Naive thymus-derived CD4-positive, alpha-beta T cell (primary cell): ENCODE results near the gene C1QC. TPM values are rescaled to one million over a fixed set of nuclear protein-coding genes. Genes with fewer than 3 reads are reported as not detected.
"Not testable (repeated sequence)": the region's sequence is repeated elsewhere in the genome, so short reads cannot be mapped to it uniquely, and the experiment has no call there.

Experiments
- ATAC-seq: fragments of 150-1000 bp; cut with Tn5 transposase; 2 replicates; pipeline ENCODE4 v1.10.0; 2021; ENCODE audit warnings: mild to moderate bottlenecking, moderate library complexity
- CTCF ChIA-PET: fragments of 350-600 bp; sonication (Branson Sonifier 250); formaldehyde crosslinking; loops from one replicate; lab custom pipeline; 2021; ENCODE audit warnings: antibody characterized with exemption; lab: Charles Lee
- POLR2A ChIA-PET: fragments of 350-600 bp; sonication (Branson Sonifier 250); formaldehyde crosslinking; loops from one replicate; lab custom pipeline; 2021; ENCODE audit warnings: antibody characterized with exemption, inconsistent platforms; lab: Charles Lee
- DNase-seq, 9 donors: peaks; one replicate each; pipeline versions ENCODE4 v3.0.0 to v3.0.0-alpha.2; 2020 to 2022; ENCODE audit warnings: mixed read lengths in 1 of 9
- H3K27ac ChIP-seq: one replicate; pipeline ENCODE4 v1.7.0; 2013; ENCODE audit warnings: mild to moderate bottlenecking, low read depth, low read length, moderate library complexity
- H3K27me3 ChIP-seq, 2 donors: one replicate each; pipeline ENCODE4 v1.7.0; 2013; ENCODE audit warnings: low read length in 2 of 2, mild to moderate bottlenecking in 2 of 2, moderate library complexity in 2 of 2; ENCODE audit not compliant: control insufficient read depth in 2 of 2, insufficient read depth in 2 of 2
- H3K36me3 ChIP-seq, 3 experiments: 1 replicate in 2 of 3; 2 replicates in 1 of 3; pipeline ENCODE4 v1.7.0; 2013; ENCODE audit warnings: low read length in 3 of 3, mild to moderate bottlenecking in 3 of 3, moderate library complexity in 1 of 3; ENCODE audit not compliant: insufficient read depth in 3 of 3, control insufficient read depth in 2 of 3
- H3K4me1 ChIP-seq, 2 donors: one replicate each; pipeline ENCODE4 v1.7.0; 2013; ENCODE audit warnings: low read length in 2 of 2, mild to moderate bottlenecking in 2 of 2, moderate library complexity in 1 of 2; ENCODE audit not compliant: control insufficient read depth in 2 of 2, insufficient read depth in 2 of 2
- H3K4me3 ChIP-seq: 2 replicates; pipeline ENCODE4 v1.7.0; 2013; ENCODE audit warnings: mild to moderate bottlenecking, low read length
- H3K9me3 ChIP-seq, 3 experiments: 1 replicate in 2 of 3; 2 replicates in 1 of 3; pipeline ENCODE4 v1.7.0; 2013; ENCODE audit warnings: low read length in 3 of 3; ENCODE audit not compliant: control insufficient read depth in 2 of 3
- H3K27ac Mint-ChIP-seq, 9 donors: one replicate each; pipeline ENCODE4 v1.8.0; 2020 to 2022; ENCODE audit warnings: mixed read lengths in 9 of 9, mild to moderate bottlenecking in 8 of 9, moderate library complexity in 5 of 9, inconsistent platforms in 2 of 9
- H3K27me3 Mint-ChIP-seq, 5 donors: one replicate each; pipeline ENCODE4 v1.8.0; 2021 to 2022; ENCODE audit warnings: mixed read lengths in 5 of 5, mild to moderate bottlenecking in 1 of 5
- H3K36me3 Mint-ChIP-seq, 5 donors: one replicate each; pipeline ENCODE4 v1.8.0; 2020 to 2022; ENCODE audit warnings: mixed read lengths in 5 of 5, mild to moderate bottlenecking in 3 of 5, inconsistent platforms in 1 of 5
- H3K4me1 Mint-ChIP-seq, 7 donors: one replicate each; pipeline ENCODE4 v1.8.0; 2020 to 2022; ENCODE audit warnings: mixed read lengths in 7 of 7, mild to moderate bottlenecking in 3 of 7, inconsistent platforms in 1 of 7
- H3K4me3 Mint-ChIP-seq, 10 donors: one replicate each; pipeline ENCODE4 v1.8.0; 2020 to 2022; ENCODE audit warnings: mild to moderate bottlenecking in 10 of 10, mixed read lengths in 10 of 10, moderate library complexity in 6 of 10, inconsistent platforms in 2 of 10
- H3K9me3 Mint-ChIP-seq, 11 donors: one replicate each; pipeline ENCODE4 v1.8.0; 2020 to 2022; ENCODE audit warnings: mixed read lengths in 11 of 11, mild to moderate bottlenecking in 4 of 11, inconsistent platforms in 1 of 11, moderate library complexity in 1 of 11
- intact Hi-C, 2 donors: fragments of 100-400 bp; cut with micrococcal nuclease; formaldehyde crosslinking; loops; one replicate each; pipeline ENCODE4 v1.15.1; 2023
- polyA plus RNA-seq, 2 donors: library from polyadenylated mRNA; unstranded; fragments of 300-500 nt; fragmentation: Illumina TruSeq; gene quantifications; one replicate each; pipeline ENCODE4 v1.2.3, GENCODE V29; 2021
- total RNA-seq, 6 experiments: library from RNA in 5 of 6; stranded (reverse) in 5 of 6; gene quantifications; 1 replicate in 5 of 6; 2 replicates in 1 of 6; pipeline ENCODE4 v1.2.3 and lab custom pipeline; 2021 to 2026

Gene C1QC
- total and polyA plus RNA-seq, 7 experiments from 2014 or later: 5.1 to 5.2 TPM; not detected in 5

GRCh38 chr1:22673486-22674409 lies 30.3 kb downstream of the C1QC start:
- H3K27me3 Mint-ChIP-seq: peaks cover 20 to 61% (median 35%) of the 10 kb centered on the region in 5 donors
- CTCF ChIA-PET: no interaction called here

GRCh38 chr1:22674410-22674749 lies 30.9 kb downstream of the C1QC start:
- ChIA-PET POLR2A (no interaction called here), CTCF (no interaction called here)
- Mint-ChIP-seq H3K9me3 (peaks cover 0 to 1% (median 0%) of the 10 kb centered on the region in 11 donors), H3K36me3 (no peaks in the 10 kb centered on the region), H3K27ac (no peak overlapping the region), H3K4me1 (no peaks in the 10 kb centered on the region), H3K4me3 (no peak overlapping the region), H3K27me3 (peaks cover 18 to 56% (median 35%) of the 10 kb centered on the region in 5 donors)
- intact Hi-C loops: no loop called here
- Histone ChIP-seq H3K9me3 (no peaks in the 10 kb centered on the region), H3K27ac (no peak overlapping the region), H3K4me1 (no peaks in the 10 kb centered on the region), H3K4me3 (no peak overlapping the region), H3K27me3 (no peaks in the 10 kb centered on the region), H3K36me3 (no peaks in the 10 kb centered on the region)
- ATAC-seq: no peak
- no peak for DNase-seq

More at GRCh38 chr1:22673486-22674409, 30.3 kb downstream of the C1QC start:
- Mint-ChIP-seq H3K36me3 (no peaks in the 10 kb centered on the region), H3K4me1 (no peaks in the 10 kb centered on the region), H3K27ac (no peak overlapping the region), H3K4me3 (no peak overlapping the region), H3K9me3 (peaks cover 0 to 3% (median 0%) of the 10 kb centered on the region in 11 donors)
- H3K36me3 ChIP-seq: no peaks in the 10 kb centered on the region
- POLR2A ChIA-PET: interaction anchor here (0.6 kb wide), 1 partner anchor 429 kb away, joined by 3 read pairs; no protein-coding TSS in a partner anchor
- H3K27ac ChIP-seq: no peak overlapping the region
- H3K27me3 ChIP-seq: no peaks in the 10 kb centered on the region
- no peak for DNase-seq
- no peaks in the 10 kb centered on the region for H3K9me3 ChIP-seq
- H3K4me3 ChIP-seq: no peak overlapping the region
- intact Hi-C loops: no loop called here
- H3K4me1 ChIP-seq: no peaks in the 10 kb centered on the region
- no peak for ATAC-seq

GRCh38 chr1:22676151-22676550 lies 32.7 kb downstream of the C1QC start:
- H3K9me3 ChIP-seq, H3K36me3 Mint-ChIP-seq, H3K36me3 ChIP-seq, H3K27ac ChIP-seq, H3K4me1 Mint-ChIP-seq, H3K4me3 ChIP-seq, POLR2A ChIA-PET, H3K4me3 Mint-ChIP-seq, H3K27me3 ChIP-seq, DNase-seq, ATAC-seq, H3K9me3 Mint-ChIP-seq, intact Hi-C loops, H3K27ac Mint-ChIP-seq, H3K4me1 ChIP-seq: not testable (repeated sequence)
- peaks cover 17 to 43% (median 30%) of the 10 kb centered on the region in 5 donors for H3K27me3 Mint-ChIP-seq
- CTCF ChIA-PET: interaction anchor here (0.6 kb wide), 1 partner anchor 212 kb away, joined by 3 read pairs; no protein-coding TSS in a partner anchor

GRCh38 chr1:22676916-22677583 lies 33.6 kb downstream of the C1QC start:
- no peak for DNase-seq
- Histone ChIP-seq H3K9me3 (no peaks in the 10 kb centered on the region), H3K4me3 (no peak overlapping the region), H3K4me1 (no peaks in the 10 kb centered on the region), H3K27me3 (no peaks in the 10 kb centered on the region), H3K36me3 (no peaks in the 10 kb centered on the region), H3K27ac (no peak overlapping the region)
- H3K4me1 Mint-ChIP-seq: no peaks in the 10 kb centered on the region
- ChIA-PET CTCF (no interaction called here), POLR2A (no interaction called here)
- no peak for ATAC-seq
- H3K9me3 Mint-ChIP-seq: peaks cover 0 to under 1% (median 0%) of the 10 kb centered on the region in 11 donors
- no peak overlapping the region for H3K27ac Mint-ChIP-seq
- intact Hi-C loops: no loop called here
- peaks cover 17 to 36% (median 28%) of the 10 kb centered on the region in 5 donors for H3K27me3 Mint-ChIP-seq
- H3K36me3 Mint-ChIP-seq: no peaks in the 10 kb centered on the region
- H3K4me3 Mint-ChIP-seq: no peak overlapping the region

- no peak overlapping the region for H3K4me3 Mint-ChIP-seq
- no peaks in the 10 kb centered on the region for H3K36me3 ChIP-seq
- H3K4me1 Mint-ChIP-seq: no peaks in the 10 kb centered on the region
- peak; percentile 10 for ATAC-seq
- POLR2A ChIA-PET: no interaction called here
- no peak for DNase-seq
- intact Hi-C loops: no loop called here
- CTCF ChIA-PET: no interaction called here
- no peaks in the 10 kb centered on the region for H3K4me1 ChIP-seq
- no peak overlapping the region for H3K4me3 ChIP-seq
- H3K27me3 ChIP-seq: no peaks in the 10 kb centered on the region
- H3K9me3 ChIP-seq: no peaks in the 10 kb centered on the region
- no peaks in the 10 kb centered on the region for H3K36me3 Mint-ChIP-seq
- H3K27me3 Mint-ChIP-seq: peaks cover 10 to 24% (median 19%) of the 10 kb centered on the region in 5 donors
- no peak overlapping the region for H3K27ac ChIP-seq
- no peak overlapping the region for H3K27ac Mint-ChIP-seq
- no peaks in the 10 kb centered on the region for H3K9me3 Mint-ChIP-seq
Measured at GRCh38 chr1:22677931-22678896, 34.8 kb downstream of the C1QC start.

- ChIA-PET CTCF (no interaction called here), POLR2A (no interaction called here)
- DNase-seq: no peak
- ATAC-seq: no peak
- H3K36me3 Mint-ChIP-seq: no peaks in the 10 kb centered on the region
- Histone ChIP-seq H3K4me1 (no peaks in the 10 kb centered on the region), H3K36me3 (no peaks in the 10 kb centered on the region), H3K27me3 (no peaks in the 10 kb centered on the region), H3K9me3 (no peaks in the 10 kb centered on the region), H3K4me3 (no peak overlapping the region), H3K27ac (no peak overlapping the region)
- no peak overlapping the region for H3K27ac Mint-ChIP-seq
- peaks cover 0 to 2% (median 0%) of the 10 kb centered on the region in 11 donors for H3K9me3 Mint-ChIP-seq
- H3K4me1 Mint-ChIP-seq: no peaks in the 10 kb centered on the region
- H3K4me3 Mint-ChIP-seq: no peak overlapping the region
- peaks cover 2 to 16% (median 8%) of the 10 kb centered on the region in 5 donors for H3K27me3 Mint-ChIP-seq
- intact Hi-C loops: no loop called here
Measured at GRCh38 chr1:22680726-22681125, 37.3 kb downstream of the C1QC start.
